ENCODE results near the gene PRR35.

Gene PRR35

DNA sequence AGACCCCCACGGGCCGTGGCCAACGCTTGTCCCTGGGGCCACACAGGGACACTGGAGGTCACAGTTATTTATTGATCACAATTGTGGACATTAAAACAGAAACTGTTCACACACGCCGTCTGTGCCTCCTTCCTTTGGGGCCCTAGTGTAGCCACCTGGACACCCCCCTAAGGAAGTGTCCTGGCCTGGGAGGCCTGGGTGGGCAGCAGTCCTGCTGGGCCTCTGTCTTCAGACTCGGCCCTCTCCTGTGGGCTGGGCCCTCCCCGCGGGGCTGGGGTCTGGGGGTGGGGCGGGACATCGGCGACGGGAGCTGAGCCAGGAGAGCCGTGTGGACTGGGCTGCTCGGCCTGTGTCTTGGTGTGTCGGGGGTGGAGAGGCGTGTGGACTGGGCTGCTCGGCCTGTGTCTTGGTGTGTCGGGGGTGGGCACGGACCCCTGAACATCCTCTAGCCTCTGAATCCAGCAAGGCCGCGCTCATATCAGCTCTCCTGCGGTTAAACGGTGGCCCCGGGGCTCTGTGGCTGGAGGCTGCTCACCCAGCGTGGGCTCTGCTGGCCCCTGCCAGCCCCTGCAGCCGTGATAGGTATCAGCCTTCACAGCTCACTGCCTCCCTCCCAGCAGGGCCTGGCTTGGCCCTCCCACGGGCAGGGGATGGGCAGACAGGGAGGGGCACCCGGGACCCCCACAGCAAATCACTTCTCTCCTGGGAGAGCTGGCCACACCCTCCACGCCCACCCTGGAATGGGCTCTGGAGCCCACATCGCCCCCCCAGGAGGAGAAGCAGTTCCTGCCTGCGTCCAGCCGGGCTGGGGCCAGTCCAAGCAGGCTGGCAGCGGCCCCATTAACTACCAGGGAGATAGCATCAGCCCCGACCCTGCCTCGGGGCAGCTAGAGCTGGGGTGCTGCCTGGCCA, 5.5 kb downstream of the PRR35 start:
- no peak for DNase-seq

GRCh38 chr16:566475-567372, 6.5 kb downstream of the PRR35 start, which contains the start of gene NHLRC4:
NHLRC4 (plus strand) TSS chr16:567005; CDS start chr16:568048, 1,043 bp downstream.
- DNase-seq: peak; percentile 50

- no peak for DNase-seq
Measured at GRCh38 chr16:567373-568256, 7.4 kb downstream of the PRR35 start.

GRCh38 chr16:568401-569258, 8.4 kb downstream of the PRR35 start:
- DNase-seq: no peak

GRCh38 chr16:569445-570254, 9.5 kb downstream of the PRR35 start, which contains the start of gene PIGQ:
PIGQ (plus strand) TSS chr16:569968; CDS start chr16:574075, 4,107 bp downstream.
- DNase-seq: peak; percentile 47

DNA sequence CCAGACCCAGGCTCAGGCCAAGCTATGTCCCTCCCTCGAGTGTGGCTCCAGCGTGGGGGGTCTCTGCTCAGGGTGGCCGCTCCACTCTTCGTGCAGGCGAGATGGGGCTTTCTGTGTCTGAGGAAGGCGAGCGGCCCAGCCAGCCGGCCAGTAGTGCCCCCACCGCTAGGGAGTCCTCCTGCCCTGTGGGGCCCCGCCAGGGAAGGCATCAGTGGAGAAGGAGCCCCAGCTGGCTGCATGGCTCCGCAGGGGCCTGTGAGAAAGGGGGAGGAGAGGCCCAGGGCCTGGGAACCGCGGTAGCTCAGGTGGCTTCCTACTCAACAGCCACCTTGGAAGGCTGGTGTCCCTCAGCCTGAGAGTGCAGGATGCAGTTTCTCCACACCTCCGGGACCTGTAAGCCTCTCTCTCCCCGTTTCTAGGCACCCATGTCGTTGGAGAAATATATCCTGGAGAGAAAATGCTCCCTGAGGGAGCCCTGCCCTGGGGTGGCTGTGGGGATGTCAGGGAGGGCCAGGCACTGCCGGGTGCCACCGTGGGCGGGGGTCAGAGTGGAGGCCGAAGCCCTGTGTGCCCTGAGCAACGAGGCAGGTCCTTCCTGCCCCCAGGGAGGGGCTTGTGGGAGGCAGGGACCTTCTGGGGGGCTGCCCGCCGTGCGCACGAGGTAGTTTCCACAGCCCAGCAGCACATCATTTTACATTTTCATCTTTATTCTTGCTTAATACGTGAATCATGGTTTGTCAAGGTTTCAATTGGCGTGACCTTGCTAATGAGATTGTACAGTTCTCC, 12.9 kb downstream of the PRR35 start:
- DNase-seq: no peak

GRCh38 chr16:574021-574760, 14.0 kb downstream of the PRR35 start:
- DNase-seq: no peak

- DNase-seq: no peak
Measured at GRCh38 chr16:575354-576196, 15.4 kb downstream of the PRR35 start.

- no peak for DNase-seq
Measured at GRCh38 chr16:576197-576822, 16.1 kb downstream of the PRR35 start.

- DNase-seq: no peak
Measured at GRCh38 chr16:576823-577201, 16.6 kb downstream of the PRR35 start.

- no peak for DNase-seq
Measured at GRCh38 chr16:577796-578195, 17.6 kb downstream of the PRR35 start.

DNA sequence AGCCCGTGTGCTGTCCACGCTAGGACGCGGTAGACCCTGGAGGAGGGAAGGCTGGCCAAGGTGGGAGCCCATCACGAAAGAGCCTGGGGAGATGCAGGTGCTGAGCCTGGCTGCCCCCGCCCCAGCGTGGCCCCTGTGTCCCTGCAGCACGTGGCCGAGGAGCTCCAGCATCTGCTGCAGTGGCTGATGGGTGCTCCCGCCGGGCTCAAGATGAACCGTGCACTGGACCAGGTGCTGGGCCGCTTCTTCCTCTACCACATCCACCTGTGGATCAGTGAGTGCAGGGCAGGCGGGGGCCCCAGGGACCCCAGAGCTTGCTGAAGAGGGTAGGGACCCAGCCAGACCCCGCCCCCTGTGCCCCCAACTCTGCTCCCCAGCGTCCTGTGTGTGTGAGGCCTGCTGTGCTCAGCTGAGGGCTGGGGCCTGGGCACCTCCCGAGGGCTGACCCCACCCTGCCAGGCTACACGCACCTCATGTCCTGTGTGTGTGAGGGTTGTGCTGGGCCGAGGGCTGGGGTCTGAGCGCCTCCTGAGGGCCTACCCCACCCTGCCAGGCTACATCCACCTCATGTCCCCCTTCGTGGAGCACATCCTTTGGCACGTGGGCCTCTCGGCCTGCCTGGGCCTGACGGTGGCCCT, 18.2 kb downstream of the PRR35 start:
- DNase-seq: no peak

DNA sequence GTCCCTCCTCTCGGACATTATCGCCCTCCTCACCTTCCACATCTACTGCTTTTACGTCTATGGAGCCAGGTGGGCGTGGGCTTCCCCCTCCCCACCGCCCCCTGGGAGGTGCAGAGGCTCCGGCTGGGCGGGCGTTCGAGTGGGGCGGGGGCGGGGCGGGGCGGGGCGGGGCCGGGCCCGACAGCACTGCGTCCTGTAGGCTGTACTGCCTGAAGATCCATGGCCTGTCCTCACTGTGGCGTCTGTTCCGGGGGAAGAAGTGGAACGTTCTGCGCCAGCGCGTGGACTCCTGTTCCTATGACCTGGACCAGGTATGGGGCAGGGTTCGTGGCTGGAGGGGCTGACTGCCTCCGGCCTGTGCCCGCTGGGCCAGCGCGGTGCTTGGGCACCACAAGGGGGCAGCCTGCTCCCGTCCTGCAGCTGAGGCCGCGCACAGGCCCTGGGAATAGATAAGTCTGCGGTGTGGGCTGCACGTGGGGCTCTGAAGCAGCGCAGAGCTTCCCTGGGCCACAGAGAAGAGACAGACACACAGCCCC, 18.7 kb downstream of the PRR35 start:
- no peak for DNase-seq

DNA sequence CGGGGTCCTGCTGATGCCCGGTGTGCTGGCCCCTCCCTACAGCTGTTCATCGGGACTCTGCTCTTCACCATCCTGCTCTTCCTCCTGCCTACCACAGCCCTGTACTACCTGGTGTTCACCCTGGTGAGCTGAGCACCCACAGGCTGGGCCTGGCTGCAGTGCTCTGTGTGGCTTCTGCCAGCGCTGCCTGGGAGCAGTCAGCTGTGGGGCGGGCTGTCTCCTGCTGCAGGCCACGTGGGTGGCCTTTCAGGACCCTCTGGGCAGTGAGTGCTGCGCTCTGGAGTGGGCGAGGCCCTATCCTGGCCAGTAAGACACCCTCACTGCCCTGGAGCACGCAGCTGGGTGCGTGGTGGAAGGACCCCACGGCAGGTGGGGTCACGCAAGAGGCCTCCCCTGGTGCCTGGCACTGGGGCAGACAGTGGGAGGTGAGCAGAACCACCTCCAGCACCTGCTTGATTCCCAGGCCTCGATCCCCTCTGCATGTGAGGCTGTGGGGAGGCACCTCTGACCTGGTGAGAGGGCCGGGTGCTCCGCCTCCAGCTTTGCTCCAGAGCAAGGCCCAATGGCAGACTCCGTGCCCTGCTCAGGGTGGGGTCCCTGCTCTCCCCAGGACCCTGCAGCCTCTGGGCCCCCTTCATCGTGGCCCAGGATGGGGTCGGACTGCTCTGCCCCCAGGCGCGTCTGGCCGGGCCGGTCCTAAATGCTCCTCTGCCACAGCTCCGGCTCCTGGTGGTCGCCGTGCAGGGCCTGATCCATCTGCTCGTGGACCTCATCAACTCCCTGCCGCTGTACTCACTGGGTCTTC, 20.1 kb downstream of the PRR35 start:
- no peak for DNase-seq

- no peak for DNase-seq
Measured at GRCh38 chr16:580946-581498, 20.8 kb downstream of the PRR35 start.

- no peak for DNase-seq
Measured at GRCh38 chr16:582218-582613, 22.0 kb downstream of the PRR35 start.

Data from HCEC 1CT (cell line).